Measurements from ENCODE around the gene ST7.

DNA sequence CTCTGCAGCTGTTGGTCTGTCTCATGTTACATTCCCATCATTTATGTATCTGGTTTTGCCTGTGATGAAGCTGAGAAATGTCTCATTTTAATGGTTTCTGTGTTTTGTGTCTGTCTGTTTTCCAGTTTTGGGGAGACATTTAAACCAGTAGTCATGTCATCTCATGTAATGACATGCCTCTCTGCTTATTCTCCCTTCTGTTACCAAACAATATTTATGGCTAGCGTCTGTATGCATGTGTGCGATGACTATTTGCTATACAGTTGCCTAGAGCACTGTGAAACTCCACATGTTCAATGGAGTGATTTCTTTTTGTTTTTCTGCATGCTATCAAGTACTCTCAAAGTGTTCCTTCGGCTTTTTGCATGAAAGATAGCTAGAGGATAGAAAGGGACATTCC, 132.0 kb downstream of the ST7 start:
- no peak for TF ChIP-seq CTCF (IDR thresholded peaks at IDR 0.05)
- TF ChIP-seq POLR2A (IDR thresholded peaks at IDR 0.05), result no peak
- TF ChIP-seq EP300 (IDR thresholded peaks at IDR 0.05), result no peak
- TF ChIP-seq POLR2AphosphoS5 (IDR thresholded peaks at IDR 0.05), result no peak
